Measurements from ENCODE around the gene HIRA.
"Not testable (repeated sequence)": the region's sequence is repeated elsewhere in the genome, so short reads cannot be mapped to it uniquely, and the experiment has no call there.

HIRA gene

GRCh38 chr22:19383292-19383691 lies 48.2 kb downstream of the HIRA start:
- DNase-seq (ENCODE audit: low read depth), result no peak

DNA sequence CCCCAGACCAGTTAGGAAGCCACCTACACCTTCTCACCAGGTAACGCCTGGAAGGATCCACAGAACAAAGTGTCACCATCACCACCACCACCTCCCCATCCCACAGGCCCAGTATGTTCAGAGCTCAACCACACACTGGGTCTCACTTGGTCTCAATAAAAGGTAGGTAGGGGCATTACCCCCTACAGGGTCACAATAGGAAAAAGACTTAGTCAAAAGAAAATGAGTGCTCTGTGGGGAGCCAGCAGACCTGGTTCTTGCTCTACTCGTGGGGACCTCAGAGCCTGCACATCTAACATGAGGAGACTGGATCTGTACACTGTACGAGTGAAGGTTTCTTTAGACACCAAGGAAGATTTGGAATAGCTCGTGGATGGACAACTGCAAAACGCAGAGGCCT lies 49.3 kb downstream of the HIRA start:
- DNase-seq (ENCODE audit: low read depth), result no peak

DNA sequence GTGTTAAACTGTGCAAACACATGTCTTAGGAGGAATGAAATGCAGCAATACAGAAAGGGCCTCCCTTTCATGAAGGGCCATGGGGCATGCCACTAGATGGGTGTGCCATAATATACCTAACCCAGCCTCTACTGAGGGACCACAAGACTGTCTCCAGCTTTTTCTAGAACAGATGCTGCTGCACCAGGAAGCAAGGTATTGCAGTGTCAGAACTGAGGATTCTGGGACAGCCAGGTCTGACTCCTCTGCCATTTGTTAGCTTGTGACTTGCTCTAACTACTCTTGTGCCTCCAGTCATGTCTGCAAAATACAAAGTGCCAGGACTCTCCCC lies 53.2 kb downstream of the HIRA start:
- DNase-seq (ENCODE audit: low read depth), result no peak

DNA sequence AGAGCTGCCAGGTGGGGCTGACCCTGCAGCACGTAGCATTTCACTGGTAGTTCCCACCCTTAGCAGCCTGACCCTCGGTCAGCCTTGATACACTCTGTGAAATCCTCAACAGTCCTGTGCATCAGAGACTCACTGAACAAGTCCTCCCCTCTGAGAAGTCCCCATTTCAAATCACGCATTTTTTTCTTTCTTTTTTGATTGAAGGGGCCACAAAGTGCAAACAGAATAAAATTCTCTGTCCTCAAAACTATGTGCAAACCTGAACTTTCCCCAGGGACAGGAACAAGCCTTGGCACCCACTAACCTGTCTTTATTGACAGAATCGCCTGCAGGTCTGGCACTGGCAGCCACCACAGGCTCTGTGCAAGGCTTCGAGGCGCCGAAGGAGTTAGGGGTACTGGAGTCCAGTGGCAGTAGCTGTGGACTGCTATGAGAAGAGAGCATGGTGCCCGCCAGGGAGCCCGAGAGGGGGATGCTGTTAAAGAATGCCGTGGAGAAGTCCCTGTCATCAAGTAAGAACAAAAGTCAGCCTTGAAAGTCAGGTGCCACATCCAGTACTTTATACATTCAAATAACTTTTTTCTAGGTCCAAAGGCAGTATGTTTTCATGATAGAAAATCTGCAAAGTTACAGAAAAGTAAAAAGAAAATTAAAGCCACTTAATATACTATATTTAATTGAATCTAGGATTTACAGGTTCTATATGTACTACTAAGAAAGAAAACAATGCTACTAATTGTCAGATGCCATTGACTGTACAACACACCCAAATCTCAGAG lies 53.8 kb downstream of the HIRA start:
- DNase-seq (ENCODE audit: low read depth), result no peak

DNA sequence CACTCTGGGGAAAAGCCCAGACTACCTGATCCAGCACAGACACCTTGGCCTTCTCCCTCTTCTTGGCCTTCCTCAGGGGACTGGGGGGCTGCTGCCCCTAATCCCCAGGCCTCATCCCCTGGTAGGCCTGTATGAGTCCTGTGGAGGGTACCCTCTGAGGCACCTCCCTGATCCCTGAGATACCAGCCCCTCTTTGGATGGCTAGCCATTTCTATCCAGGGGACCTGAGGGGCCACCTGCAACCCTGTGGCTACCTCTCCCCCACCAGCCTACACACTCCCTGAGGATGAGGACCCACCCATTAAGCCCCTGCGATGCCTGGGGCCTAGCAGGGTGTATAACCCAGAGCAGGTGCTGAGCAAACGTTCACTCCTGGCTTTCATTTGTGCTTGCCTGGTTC lies 54.6 kb downstream of the HIRA start:
- DNase-seq (ENCODE audit: low read depth), result no peak

GRCh38 chr22:19376247-19376646 lies 55.3 kb downstream of the HIRA start:
- DNase-seq (ENCODE audit: low read depth), result no peak

GRCh38 chr22:19375435-19375834 lies 56.1 kb downstream of the HIRA start:
- no peak for DNase-seq (ENCODE audit: low read depth)

DNA sequence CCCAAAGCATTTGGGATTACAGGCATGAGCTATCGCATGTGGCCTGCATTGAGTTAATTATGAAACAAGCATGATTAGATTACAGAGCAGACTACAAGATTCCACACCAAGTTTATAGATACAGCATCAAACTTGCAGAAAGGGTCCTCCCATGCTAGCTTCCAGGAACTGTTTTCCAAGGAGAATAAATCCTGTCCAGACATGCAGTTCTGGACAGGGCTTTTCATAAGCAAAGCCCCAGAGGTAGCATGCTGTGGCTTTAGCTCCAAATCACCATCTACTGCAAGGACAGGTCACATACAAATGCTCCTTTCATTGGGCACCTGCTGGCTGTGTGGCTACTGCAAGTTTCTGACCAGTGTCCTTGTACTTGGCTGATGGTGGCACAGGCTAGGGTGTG lies 57.1 kb downstream of the HIRA start:
- no peak for DNase-seq (ENCODE audit: low read depth)

DNA sequence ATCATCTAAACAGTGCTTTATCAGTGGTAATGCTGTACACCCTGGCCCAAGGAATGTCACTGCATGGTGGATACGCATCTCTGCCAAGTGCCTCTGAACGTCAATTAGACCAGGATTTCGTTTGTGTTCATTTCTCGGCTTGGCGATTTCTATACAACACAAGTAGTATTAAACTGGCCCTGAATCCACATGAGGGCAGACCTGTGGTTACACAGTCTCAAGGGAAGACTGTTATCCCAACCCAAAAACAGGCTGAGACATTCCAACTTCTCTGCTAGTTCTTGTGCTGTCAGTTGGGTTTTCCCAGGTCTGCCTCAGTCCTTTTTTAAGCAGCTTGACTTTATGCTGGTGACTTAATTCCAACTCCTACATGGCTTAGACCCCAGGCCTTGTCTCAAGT lies 58.1 kb downstream of the HIRA start:
- no peak for DNase-seq (ENCODE audit: low read depth)

DNA sequence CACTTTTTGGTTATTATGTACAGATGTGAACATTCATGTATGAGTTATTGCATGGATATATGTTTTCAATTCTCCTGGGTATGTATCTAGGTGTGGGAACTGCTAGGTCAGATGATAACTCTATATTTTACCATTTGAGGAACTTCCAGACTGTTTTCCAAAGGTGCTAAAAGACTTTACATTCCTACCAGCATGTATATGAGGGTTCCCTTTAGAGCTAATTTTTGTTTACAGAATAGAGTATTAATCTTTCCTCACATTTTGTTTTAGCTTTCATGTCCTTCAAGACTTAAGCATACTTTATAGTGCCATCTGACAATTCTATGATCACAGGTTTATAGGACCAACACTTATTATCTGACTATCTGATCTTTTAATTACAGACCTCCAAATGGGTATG lies 59.6 kb downstream of the HIRA start:
- no peak for DNase-seq (ENCODE audit: low read depth)

DNA sequence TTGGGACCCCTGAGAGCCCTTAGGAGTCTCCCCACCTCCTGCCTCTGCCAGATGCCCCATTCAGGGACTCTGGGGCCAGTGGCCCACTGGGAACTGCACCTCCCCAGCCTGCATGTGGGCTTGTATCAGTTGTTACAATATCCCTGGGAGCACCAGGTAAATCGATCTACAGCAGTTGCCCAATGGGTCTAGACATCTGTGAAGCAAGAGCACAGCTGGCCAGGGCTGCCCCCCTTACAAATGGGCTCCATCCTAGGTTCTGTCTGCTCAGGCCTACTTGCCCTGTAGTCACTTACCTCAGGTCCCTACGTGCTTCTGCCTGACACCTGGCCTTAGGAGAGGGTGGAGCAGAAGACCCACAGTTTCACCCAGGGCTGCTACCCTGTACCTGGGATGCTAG lies 62.7 kb downstream of the HIRA start:
- no peak for DNase-seq (ENCODE audit: low read depth)

- no peak for DNase-seq (ENCODE audit: low read depth)
Measured at GRCh38 chr22:19367763-19368367, 63.7 kb downstream of the HIRA start.

DNA sequence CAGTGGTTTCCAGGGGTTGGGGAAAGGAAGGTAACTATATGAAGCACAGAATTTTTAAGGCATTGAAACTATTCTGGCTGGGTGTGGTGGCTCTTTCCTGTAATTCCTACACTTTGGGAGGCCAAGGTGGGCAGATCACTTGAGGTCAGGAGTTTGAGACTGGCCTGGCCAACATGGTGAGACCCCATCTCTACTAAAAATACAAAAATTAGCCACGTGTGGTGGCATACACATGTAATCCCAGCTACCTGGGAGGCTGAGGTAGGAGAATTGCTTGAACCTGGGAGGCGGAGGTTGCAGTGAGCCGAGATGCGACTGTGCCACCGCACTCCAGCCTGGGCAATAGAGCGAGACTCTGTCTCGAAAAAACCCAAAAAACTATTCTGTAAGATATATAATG lies 68.0 kb downstream of the HIRA start:
- not testable (repeated sequence) for DNase-seq (ENCODE audit: low read depth)

DNA sequence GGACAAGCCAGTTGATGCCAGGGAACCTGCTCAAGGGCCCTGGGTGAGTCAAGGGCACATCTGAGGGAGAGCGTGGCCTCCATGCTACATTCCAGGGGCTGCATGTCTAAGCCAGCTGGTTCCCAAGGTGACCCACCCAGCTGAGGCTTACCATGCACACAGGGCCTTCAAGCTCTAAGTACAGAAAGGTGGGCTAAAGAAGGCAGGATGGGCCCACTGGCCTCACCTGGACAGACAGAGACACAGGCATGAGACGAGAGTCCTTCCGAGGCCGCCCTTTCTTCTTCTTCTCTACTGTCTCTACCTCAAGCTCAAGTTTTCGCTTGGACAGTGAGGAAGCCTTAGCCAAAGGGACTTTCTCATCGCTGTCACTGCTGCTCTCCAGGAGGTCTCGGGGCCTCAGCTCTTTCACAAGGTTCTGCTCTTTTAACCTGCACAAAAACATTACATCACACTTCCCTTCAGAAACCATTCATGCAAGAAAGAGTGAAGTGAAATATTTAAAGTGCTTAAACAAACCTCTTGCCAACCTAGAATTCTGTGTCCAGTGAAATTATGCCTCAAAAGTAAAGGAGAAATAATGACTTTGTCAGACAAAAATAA lies 69.9 kb downstream of the HIRA start:
- no peak for DNase-seq (ENCODE audit: low read depth)

GRCh38 chr22:19360862-19361261 lies 70.7 kb downstream of the HIRA start:
- no peak for DNase-seq (ENCODE audit: low read depth)

GRCh38 chr22:19360300-19360792 lies 71.2 kb downstream of the HIRA start:
- DNase-seq (ENCODE audit: low read depth), result no peak

DNA sequence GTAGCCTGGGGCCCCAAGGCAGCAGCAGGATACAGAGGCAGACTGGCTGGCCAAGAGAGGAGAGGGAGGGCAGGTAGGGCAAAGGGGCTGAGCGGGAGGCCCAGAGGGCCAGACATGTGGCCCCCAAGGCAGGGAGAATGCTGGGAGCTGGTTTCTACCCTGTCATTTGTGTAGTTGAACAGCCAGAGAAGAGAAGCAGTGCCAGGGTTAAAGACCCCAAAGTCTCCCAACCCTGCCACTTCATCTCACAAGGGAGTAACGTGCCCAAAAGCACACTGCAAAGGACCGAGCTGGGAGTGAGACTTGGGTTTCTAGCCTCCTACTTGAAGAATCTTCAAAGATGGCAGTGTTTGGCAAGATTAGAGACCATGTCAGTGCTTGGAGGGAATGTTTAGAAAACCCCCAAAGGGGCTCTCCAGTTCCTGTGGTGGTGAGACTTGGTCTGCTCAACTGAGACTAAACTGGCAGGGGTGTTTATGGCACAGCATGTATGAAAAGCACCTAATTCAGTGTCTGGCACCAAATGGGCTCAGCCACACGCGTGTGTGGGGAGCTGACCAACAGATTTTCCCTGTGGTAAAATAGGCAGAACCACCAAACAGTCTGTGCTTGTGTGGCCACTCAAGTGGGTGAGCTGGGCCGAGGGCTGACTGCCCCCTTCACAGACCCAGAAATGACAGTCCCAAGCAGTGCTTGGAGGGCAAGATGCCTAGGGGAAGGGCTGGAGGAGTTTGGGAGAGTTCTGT lies 71.8 kb downstream of the HIRA start:
- no peak for DNase-seq (ENCODE audit: low read depth)

DNA sequence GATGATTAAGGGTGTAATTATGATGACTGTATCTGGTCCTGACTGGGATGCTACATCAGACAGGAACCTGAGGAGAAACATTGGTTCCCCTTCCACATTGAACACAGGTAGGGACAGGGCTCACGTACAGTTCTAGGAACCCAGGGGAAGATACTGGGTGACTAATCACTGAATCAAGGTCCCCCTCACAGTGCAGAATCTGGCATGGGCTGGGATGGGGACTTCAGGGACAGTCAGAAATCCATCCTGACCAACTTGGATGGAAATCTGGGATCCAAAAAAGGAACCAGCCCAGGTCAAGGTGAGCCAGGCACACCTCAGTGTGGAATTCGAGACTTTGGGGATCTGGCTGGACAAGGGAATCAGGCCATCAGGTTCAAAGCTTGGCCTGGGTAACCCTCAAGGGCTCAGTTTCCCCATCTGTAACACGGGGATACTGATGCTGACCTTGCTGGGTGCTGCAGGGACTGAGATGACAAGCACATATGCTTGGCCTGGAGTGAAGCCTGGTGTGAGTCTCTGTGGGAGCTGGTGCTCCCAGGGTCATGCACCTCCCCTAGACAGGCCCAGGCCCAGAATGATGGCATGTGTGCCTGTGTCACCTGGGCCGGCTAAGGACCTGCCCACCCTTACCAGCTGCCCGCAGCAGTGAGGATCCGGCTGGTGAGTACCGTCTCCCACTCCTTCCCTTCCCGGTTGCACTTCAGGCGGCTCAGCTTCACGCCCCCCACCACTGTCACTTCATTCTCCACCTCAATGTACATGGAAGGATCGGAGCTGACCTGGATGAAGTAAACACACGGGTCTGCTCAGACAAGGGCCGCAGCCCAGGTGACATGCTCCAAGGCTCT lies 72.6 kb downstream of the HIRA start:
- DNase-seq (ENCODE audit: low read depth), result no peak

DNA sequence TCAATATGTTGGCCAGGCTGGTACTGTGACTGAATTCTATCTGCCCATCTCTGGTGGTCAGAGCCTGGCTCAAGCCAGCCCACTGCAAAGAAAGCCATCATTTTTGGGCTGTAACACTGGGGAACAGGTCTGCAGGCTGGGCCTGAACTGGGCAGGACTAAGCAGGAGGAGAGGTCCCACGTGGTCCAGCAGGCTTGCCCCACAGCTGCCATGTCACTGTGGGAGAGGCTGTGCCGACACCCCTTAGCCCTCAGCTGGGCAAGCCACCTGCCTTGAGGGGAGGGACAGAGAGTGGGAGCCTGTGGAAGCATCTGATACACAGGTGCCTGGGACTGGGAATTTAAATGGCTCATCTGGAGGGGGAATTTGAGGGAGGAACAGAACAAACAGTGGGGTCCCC lies 73.3 kb downstream of the HIRA start:
- DNase-seq (ENCODE audit: low read depth), result no peak

DNA sequence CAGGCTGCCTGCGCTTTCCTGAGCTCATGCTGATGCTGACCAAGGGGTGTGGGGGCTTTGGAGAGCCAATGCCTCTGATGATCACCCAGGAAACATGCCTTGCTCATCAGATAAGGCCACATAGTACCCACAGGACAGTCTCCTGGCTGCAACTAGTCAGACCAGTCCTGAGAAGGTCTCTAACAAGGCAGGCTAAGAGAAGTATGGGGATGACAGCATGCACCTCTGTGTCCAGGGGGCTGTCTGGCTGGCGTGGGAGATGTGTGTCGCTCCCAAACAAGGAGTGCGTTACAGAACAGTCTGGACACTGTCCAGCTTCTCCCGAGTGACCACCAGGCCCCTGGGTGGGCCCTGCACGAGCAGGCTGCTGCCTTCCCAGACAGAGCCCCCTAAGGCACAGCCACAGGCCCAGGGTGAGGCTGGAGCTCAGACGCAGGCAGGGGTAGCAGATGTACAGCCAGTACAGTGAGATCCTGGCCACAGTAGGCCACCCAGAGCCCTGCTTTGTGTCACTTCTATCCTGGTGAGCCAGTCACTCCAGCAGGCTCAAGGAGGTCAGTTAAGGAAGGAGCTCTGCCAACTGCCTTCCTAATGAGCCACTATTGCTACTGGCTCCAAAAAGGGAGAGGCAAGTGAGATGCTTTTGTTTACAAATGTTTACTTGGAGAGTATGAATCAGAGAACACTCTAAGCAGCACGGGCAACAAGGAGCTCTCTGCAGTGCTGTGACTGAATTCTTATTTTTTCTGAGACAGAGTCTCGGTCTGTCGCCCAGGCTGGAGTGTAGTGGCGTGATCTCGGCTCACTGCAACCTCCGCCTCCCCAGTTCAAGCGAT lies 74.0 kb downstream of the HIRA start:
- DNase-seq (ENCODE audit: low read depth), result peak; percentile 32

- DNase-seq (ENCODE audit: low read depth), result no peak
Measured at GRCh38 chr22:19356708-19357269, 74.7 kb downstream of the HIRA start.

Measured in GM04503 (cell line).